Suprapubic skin (tissue), 4 donors: ENCODE results near the gene KNCN.

Experiments
- POLR2A ChIP-seq, 2 donors: fragments of 450-650 bp; IDR thresholded peaks; one replicate each; pipeline ENCODE4 v1.6.1; 2017; ENCODE audit warnings: antibody characterized with exemption in 2 of 2, mild to moderate bottlenecking in 2 of 2, moderate library complexity in 2 of 2
- POLR2AphosphoS5 ChIP-seq, 3 donors: sonication (generic); formaldehyde crosslinking; IDR thresholded peaks; one replicate each; pipeline ENCODE4 v1.6.1; 2017; ENCODE audit warnings: antibody characterized with exemption in 3 of 3
- TF ChIP-seq, protein P1 (sequence below), 2 donors: fragments of 200-600 bp in 1 of 2; fragments of 450-650 bp in 1 of 2; sonication (generic) in 1 of 2; IDR thresholded peaks; one replicate each; pipeline ENCODE4 v1.5.1; 2016 to 2019; ENCODE audit warnings: antibody characterized with exemption in 2 of 2, mild to moderate bottlenecking in 1 of 2, moderate library complexity in 1 of 2

DNA sequence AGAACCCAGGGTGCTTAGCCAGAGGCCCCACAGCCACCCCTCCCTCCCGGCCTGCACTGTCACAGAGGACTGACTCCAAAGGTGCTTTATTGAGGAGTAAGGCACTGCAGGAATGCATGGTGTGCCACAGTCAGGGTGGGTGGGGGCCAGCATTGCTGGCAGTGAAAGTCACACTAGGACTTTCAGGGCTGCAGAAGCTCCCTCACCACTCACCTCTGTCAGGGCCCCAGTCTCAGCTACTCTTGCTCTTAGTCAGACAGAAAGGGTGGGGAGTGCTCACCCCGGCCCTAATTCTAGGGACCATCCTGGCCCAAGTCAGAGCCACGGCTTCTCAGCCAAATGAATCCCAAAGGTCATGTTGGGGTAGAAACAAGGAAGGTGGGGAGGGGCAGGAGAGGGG is 19.4 kb downstream of the KNCN start:
- TF ChIP-seq, protein P1, sequence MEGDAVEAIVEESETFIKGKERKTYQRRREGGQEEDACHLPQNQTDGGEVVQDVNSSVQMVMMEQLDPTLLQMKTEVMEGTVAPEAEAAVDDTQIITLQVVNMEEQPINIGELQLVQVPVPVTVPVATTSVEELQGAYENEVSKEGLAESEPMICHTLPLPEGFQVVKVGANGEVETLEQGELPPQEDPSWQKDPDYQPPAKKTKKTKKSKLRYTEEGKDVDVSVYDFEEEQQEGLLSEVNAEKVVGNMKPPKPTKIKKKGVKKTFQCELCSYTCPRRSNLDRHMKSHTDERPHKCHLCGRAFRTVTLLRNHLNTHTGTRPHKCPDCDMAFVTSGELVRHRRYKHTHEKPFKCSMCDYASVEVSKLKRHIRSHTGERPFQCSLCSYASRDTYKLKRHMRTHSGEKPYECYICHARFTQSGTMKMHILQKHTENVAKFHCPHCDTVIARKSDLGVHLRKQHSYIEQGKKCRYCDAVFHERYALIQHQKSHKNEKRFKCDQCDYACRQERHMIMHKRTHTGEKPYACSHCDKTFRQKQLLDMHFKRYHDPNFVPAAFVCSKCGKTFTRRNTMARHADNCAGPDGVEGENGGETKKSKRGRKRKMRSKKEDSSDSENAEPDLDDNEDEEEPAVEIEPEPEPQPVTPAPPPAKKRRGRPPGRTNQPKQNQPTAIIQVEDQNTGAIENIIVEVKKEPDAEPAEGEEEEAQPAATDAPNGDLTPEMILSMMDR (IDR thresholded peaks at IDR 0.05): no peak
- TF ChIP-seq POLR2AphosphoS5 (IDR thresholded peaks at IDR 0.05): no peak
- TF ChIP-seq POLR2A (IDR thresholded peaks at IDR 0.05): no peak
